ENCODE measurements around the gene CYS1. TPM values are rescaled to one million over a fixed set of nuclear protein-coding genes. Genes with fewer than 3 reads are reported as not detected.

CYS1 gene
- polyA plus RNA-seq, 1 donor (not counting 4 experiments of a cell fraction or from before 2014, with no cell fraction given): 0.14 TPM

DNA sequence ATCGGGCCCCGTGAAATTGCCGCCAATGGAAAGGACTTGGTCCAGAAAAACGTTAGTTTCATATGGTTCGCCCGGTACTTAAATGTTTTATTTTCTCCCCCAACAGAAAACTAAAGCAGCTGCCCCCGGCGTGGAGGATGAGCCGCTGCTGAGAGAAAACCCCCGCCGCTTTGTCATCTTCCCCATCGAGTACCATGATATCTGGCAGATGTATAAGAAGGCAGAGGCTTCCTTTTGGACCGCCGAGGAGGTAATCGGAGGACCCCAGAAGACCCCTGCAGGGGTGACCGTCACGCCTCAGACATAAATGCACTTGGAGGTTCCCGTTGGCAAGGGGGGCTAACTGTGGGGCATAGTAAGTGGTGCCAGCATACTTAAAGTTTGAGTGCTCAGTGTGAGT is 43.1 kb upstream of the CYS1 start:
- Histone ChIP-seq H3K79me2 (ENCODE audit: control insufficient read depth, insufficient read depth, low read length) (peaks cover 18% of the 10 kb centered on the region), H3K27me3 (ENCODE audit: control insufficient read depth, extremely low read depth, insufficient read depth, low read length) (no peaks in the 10 kb centered on the region), H3K4me1 (ENCODE audit: control insufficient read depth, extremely low read depth, insufficient read depth, low read length) (peaks cover 38% of the 10 kb centered on the region), H3K36me3 (ENCODE audit: control insufficient read depth in 2 of 2, extremely low read depth in 1 of 2, insufficient read depth in 2 of 2, low read length in 2 of 2) (peaks cover 2 to 22% of the 10 kb centered on the region in 2 experiments), H2AFZ (ENCODE audit: control insufficient read depth, low read length) (no peak overlapping the region), H3K9me3 (ENCODE audit: control insufficient read depth, low read depth, low read length) (no peaks in the 10 kb centered on the region), H4K20me1 (ENCODE audit: control insufficient read depth, extremely low read depth, insufficient read depth, low read length) (no peaks in the 10 kb centered on the region), H3K9me1 (ENCODE audit: control insufficient read depth, extremely low read depth, insufficient read depth, low read length) (no peaks in the 10 kb centered on the region), H3K9ac (ENCODE audit: control insufficient read depth, extremely low read depth, insufficient read depth, low read length) (peak overlapping the region; percentile 83), H3K4me3 (ENCODE audit: control insufficient read depth in 2 of 3, extremely low read depth in 1 of 3, insufficient read depth in 2 of 3, low read depth in 1 of 3, low read length in 3 of 3) (peak overlapping the region; percentile 58 to 83 (median 74)), H3K27ac (ENCODE audit: control insufficient read depth, insufficient read depth, low read length) (peak overlapping the region; percentile 57), H3K4me2 (ENCODE audit: control insufficient read depth, extremely low read depth, insufficient read depth, low read depth, low read length) (peak overlapping the region; percentile 100)
- no peak for DNase-seq (ENCODE audit: low read depth, low spot score)
- dilution Hi-C loops (cut with MboI; ENCODE audit: extremely low pct_ligation_motif_present, low sequenced_read_pairs): no loop called here
- TF ChIP-seq EZH2 (IDR thresholded peaks at IDR 0.05; ENCODE audit: low read length): no peak
- TF ChIP-seq, protein P1, sequence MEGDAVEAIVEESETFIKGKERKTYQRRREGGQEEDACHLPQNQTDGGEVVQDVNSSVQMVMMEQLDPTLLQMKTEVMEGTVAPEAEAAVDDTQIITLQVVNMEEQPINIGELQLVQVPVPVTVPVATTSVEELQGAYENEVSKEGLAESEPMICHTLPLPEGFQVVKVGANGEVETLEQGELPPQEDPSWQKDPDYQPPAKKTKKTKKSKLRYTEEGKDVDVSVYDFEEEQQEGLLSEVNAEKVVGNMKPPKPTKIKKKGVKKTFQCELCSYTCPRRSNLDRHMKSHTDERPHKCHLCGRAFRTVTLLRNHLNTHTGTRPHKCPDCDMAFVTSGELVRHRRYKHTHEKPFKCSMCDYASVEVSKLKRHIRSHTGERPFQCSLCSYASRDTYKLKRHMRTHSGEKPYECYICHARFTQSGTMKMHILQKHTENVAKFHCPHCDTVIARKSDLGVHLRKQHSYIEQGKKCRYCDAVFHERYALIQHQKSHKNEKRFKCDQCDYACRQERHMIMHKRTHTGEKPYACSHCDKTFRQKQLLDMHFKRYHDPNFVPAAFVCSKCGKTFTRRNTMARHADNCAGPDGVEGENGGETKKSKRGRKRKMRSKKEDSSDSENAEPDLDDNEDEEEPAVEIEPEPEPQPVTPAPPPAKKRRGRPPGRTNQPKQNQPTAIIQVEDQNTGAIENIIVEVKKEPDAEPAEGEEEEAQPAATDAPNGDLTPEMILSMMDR (optimal IDR thresholded peaks at IDR 0.05 in 1 of 3, IDR thresholded peaks at IDR 0.05 in 1 of 3, conservative IDR thresholded peaks at IDR 0.05 in 1 of 3; ENCODE audit: extremely low read depth in 1 of 3, insufficient read depth in 2 of 3, low read length in 3 of 3): no peak
- no peak for FAIRE-seq

DNA sequence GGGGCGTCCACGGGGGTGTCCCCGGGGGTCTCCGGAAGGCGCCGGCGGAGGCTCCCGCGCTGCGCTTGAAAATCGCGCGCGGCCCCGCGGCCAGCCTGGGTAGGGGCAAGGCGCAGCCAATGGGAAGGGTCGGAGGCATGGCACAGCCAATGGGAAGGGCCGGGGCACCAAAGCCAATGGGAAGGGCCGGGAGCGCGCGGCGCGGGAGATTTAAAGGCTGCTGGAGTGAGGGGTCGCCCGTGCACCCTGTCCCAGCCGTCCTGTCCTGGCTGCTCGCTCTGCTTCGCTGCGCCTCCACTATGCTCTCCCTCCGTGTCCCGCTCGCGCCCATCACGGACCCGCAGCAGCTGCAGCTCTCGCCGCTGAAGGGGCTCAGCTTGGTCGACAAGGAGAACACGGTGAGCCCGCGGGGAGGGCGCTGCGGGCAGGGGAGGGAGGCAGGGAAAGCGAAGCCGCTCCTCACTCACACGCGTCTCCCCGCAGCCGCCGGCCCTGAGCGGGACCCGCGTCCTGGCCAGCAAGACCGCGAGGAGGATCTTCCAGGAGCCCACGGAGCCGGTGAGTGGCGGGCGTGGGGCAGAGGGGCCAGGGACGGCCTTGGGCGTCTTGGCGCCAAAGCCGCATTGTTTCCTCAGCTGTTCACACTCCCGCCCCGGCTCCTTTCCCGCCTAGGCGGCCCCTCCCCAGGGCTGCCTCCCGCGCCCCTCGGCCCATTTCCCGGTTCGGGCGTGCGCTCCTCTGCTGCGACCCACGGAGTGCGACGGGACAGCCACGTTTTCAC is 42.5 kb upstream of the CYS1 start, which contains the start of gene RRM2:
RRM2 (plus strand) TSS at position 240 of the 781 bp plus-strand sequence; CDS start at position 300, 60 bp downstream.
- no peak for DNase-seq (ENCODE audit: low read depth, low spot score)
- TF ChIP-seq, protein P1 (optimal IDR thresholded peaks at IDR 0.05 in 1 of 3, IDR thresholded peaks at IDR 0.05 in 1 of 3, conservative IDR thresholded peaks at IDR 0.05 in 1 of 3; ENCODE audit: extremely low read depth in 1 of 3, insufficient read depth in 2 of 3, low read length in 3 of 3): no peak
- TF ChIP-seq EZH2 (IDR thresholded peaks at IDR 0.05; ENCODE audit: low read length): no peak
- H2AFZ ChIP-seq (ENCODE audit: control insufficient read depth, low read length): peak within 1 kb of the TSS; percentile 72
- peaks cover 2 to 16% of the 10 kb centered on the region in 2 experiments for H3K36me3 ChIP-seq (ENCODE audit: control insufficient read depth in 2 of 2, extremely low read depth in 1 of 2, insufficient read depth in 2 of 2, low read length in 2 of 2)
- dilution Hi-C loops (cut with MboI; ENCODE audit: extremely low pct_ligation_motif_present, low sequenced_read_pairs): no loop called here
- H3K9me3 ChIP-seq (ENCODE audit: control insufficient read depth, low read depth, low read length): no peaks in the 10 kb centered on the region
- no peak for FAIRE-seq
- peak within 1 kb of the TSS; percentile 58 to 83 (median 74) for H3K4me3 ChIP-seq (ENCODE audit: control insufficient read depth in 2 of 3, extremely low read depth in 1 of 3, insufficient read depth in 2 of 3, low read depth in 1 of 3, low read length in 3 of 3)
- no peaks in the 10 kb centered on the region for H3K27me3 ChIP-seq (ENCODE audit: control insufficient read depth, extremely low read depth, insufficient read depth, low read length)
- H3K4me2 ChIP-seq (ENCODE audit: control insufficient read depth, extremely low read depth, insufficient read depth, low read depth, low read length): peak within 1 kb of the TSS; percentile 100
- no peaks in the 10 kb centered on the region for H4K20me1 ChIP-seq (ENCODE audit: control insufficient read depth, extremely low read depth, insufficient read depth, low read length)
- H3K79me2 ChIP-seq (ENCODE audit: control insufficient read depth, insufficient read depth, low read length): peaks cover 18% of the 10 kb centered on the region
- H3K27ac ChIP-seq (ENCODE audit: control insufficient read depth, insufficient read depth, low read length): peak within 1 kb of the TSS; percentile 76
- no peaks in the 10 kb centered on the region for H3K9me1 ChIP-seq (ENCODE audit: control insufficient read depth, extremely low read depth, insufficient read depth, low read length)
- H3K9ac ChIP-seq (ENCODE audit: control insufficient read depth, extremely low read depth, insufficient read depth, low read length): peak within 1 kb of the TSS; percentile 83
- H3K4me1 ChIP-seq (ENCODE audit: control insufficient read depth, extremely low read depth, insufficient read depth, low read length): peaks cover 38% of the 10 kb centered on the region
